ENCODE measurements around the gene PRAME.

- no peak for TF ChIP-seq CTCF (conservative IDR thresholded peaks at IDR 0.05)
- TF ChIP-seq ZFX (IDR thresholded peaks at IDR 0.05), result no peak
Observed at GRCh38 chr22:22553141-22553540, 5.9 kb downstream of the PRAME start.
